Dermis microvascular lymphatic vessel endothelial cell (primary cell): ENCODE data around the gene SCAP. TPM values are rescaled to one million over a fixed set of nuclear protein-coding genes. Genes with fewer than 3 reads are reported as not detected.

Experiments
- DNase-seq, 2 donors: peaks; one replicate each; pipeline versions ENCODE4 v3.0.0 to v3.0.0-alpha.2; 2010; ENCODE audit warnings: low read depth in 2 of 2
- total RNA-seq: library from RNA; depleted of rRNA; stranded (reverse); fragments of >200 nt; gene quantifications from 2 replicates; pipeline ENCODE4 v1.2.1, GENCODE V29; 2014

Gene SCAP
- total RNA-seq, 1 donor from 2014 or later: 39.2 TPM

GRCh38 chr3:47366833-47367232 lies 108.9 kb downstream of the SCAP start:
- DNase-seq: no peak

DNA sequence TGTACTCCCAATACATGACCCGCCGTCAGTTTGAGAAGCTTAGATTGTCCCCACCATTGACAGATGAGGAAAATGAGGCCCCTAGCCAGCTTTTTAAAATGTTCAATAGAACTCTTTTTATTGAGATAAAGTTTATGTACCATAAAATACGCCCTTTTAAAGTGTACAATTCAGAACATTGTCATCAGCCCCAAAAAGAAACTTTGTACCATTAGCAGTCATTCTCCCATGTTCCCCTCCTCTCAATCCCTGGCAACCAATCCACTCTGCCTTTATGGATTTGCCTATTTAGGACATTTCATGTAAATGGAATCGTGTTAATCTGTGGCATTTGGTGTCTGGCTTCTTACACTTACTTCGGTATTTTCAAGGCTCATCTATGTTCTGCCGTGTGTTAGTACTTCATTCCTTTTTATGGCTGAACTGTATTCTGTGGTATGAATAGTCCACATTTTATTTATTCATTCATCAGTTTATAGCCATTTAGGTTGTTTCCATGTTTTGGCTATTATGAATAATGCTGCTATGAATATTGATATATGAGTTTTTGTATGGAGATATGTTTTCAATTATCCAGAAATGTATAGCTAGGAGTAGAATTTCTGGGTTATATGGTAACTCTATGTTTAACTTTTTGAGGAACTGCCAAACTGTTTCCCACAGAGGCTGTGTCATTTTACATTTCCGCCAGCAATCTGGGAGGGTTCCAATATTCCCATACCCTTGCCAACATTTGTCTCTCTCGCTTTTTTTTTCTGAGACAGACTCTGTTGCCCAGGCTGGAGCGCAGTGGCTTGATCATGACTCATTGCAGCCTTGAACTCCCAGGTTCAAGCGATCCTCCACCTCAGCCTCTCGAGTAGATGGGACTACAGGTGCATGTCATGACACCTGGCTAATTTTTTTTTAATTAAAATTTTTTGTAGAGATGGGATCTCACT lies 110.3 kb downstream of the SCAP start:
- DNase-seq: peak; percentile 73 to 87

Other genes with a start within 250 kb of the SCAP start
- gene KIF9, start 193.1 kb downstream of the SCAP start, total RNA-seq: 6.3 and 6.8 TPM in 2 replicates
- 20.3 and 23.1 TPM in 2 replicates for gene KLHL18, start 193.0 kb downstream of the SCAP start, total RNA-seq
- 9.5 and 21.9 TPM in 2 replicates for gene PTPN23, start 94.9 kb downstream of the SCAP start, total RNA-seq
- 27.9 and 34.6 TPM in 2 replicates for gene ELP6, start 37.8 kb upstream of the SCAP start, total RNA-seq
- gene CSPG5, start 102.9 kb upstream of the SCAP start, total RNA-seq: 0.26 and 0.38 TPM in 2 replicates